ENCODE data around the gene ATXN10.

DNA sequence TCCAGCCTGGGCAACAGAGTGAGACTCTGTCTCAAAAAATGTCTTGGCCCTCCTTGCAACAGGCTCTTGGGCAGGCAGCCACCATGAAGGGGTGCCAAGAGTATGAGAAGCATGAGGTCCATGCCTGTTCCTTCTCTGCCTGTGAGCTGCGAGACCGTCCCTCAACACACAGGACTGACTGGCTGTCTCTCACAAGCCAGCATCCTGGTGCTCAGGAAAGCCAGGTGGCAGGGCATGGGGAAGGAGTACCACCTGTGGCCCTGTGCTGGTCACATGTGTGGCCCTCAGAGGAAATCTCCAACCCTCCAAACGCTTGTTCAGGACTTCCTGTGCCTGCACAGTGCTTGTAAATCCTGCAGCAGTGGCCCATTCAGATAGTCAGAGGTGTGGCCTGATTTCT is 83.2 kb downstream of the ATXN10 start:
- TF ChIP-seq, protein P1, sequence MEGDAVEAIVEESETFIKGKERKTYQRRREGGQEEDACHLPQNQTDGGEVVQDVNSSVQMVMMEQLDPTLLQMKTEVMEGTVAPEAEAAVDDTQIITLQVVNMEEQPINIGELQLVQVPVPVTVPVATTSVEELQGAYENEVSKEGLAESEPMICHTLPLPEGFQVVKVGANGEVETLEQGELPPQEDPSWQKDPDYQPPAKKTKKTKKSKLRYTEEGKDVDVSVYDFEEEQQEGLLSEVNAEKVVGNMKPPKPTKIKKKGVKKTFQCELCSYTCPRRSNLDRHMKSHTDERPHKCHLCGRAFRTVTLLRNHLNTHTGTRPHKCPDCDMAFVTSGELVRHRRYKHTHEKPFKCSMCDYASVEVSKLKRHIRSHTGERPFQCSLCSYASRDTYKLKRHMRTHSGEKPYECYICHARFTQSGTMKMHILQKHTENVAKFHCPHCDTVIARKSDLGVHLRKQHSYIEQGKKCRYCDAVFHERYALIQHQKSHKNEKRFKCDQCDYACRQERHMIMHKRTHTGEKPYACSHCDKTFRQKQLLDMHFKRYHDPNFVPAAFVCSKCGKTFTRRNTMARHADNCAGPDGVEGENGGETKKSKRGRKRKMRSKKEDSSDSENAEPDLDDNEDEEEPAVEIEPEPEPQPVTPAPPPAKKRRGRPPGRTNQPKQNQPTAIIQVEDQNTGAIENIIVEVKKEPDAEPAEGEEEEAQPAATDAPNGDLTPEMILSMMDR (conservative IDR thresholded peaks at IDR 0.05; ENCODE audit: low read length): no peak
- TF ChIP-seq EZH2phosphoT487 (IDR thresholded peaks at IDR 0.05; ENCODE audit: borderline replicate concordance): no peak
